HEK293 (cell line): ENCODE results near the gene RRP7A.

Source experiments
- CTCF ChIA-PET: fragments of 350-600 bp; formaldehyde crosslinking; extraction: SDS; loops from one replicate; lab custom pipeline; 2021; ENCODE audit warnings: antibody characterized with exemption; lab: Yijun Ruan, JAX
- POLR2A ChIA-PET: fragments of 300-600 bp; formaldehyde crosslinking; extraction: SDS; loops from one replicate; lab custom pipeline; 2020; ENCODE audit warnings: antibody characterized with exemption, inconsistent platforms; lab: Yijun Ruan, JAX
- H3K27ac ChIP-seq: fragments of 200-500 bp; sonication (Bioruptor generic); 2 replicates; pipeline ENCODE4 v1.5.1; 2014; ENCODE audit warnings: low read depth, low read length, control low read depth, inconsistent platforms; ENCODE audit errors: extremely low read depth
- H3K36me3 ChIP-seq, 2 experiments: fragments of 200-500 bp in 1 of 2; sonication (Bioruptor generic) in 1 of 2; 1 replicate in 1 of 2; 2 replicates in 1 of 2; pipeline ENCODE4 v1.5.1; 2014 to 2017; ENCODE audit warnings: inconsistent platforms in 2 of 2, low read length in 2 of 2; ENCODE audit not compliant: control insufficient read depth in 2 of 2, insufficient read depth in 1 of 2
- H3K4me1 ChIP-seq: fragments of 200-500 bp; sonication (Bioruptor generic); 2 replicates; pipeline ENCODE4 v1.5.1; 2014; ENCODE audit warnings: mild to moderate bottlenecking, low read length, inconsistent platforms; ENCODE audit not compliant: control insufficient read depth, insufficient read depth
- H3K4me3 ChIP-seq: 2 replicates; pipeline ENCODE4 v1.5.1; 2011; ENCODE audit warnings: low read depth, mild to moderate bottlenecking, control low read depth, low read length, moderate library complexity
- H3K9me3 ChIP-seq: fragments of 200-500 bp; sonication (Bioruptor generic); 2 replicates; pipeline ENCODE4 v1.5.1; 2014; ENCODE audit warnings: low read depth, low read length, inconsistent platforms; ENCODE audit not compliant: control insufficient read depth, insufficient read depth
- BCL11B ChIP-seq: fragments of 450-650 bp; formaldehyde crosslinking; IDR thresholded peaks from 2 replicates; pipeline ENCODE4 v1.5.1; 2016; ENCODE audit warnings: low read depth, missing biosample characterization, missing genetic modification characterization
- EGR2 ChIP-seq: fragments of 450-650 bp; formaldehyde crosslinking; IDR thresholded peaks from 2 replicates; pipeline ENCODE4 v1.5.1; 2016; ENCODE audit warnings: low read depth, missing biosample characterization, missing genetic modification characterization
- OVOL3 ChIP-seq: fragments of 450-650 bp; formaldehyde crosslinking; IDR thresholded peaks from 2 replicates; pipeline ENCODE4 v1.5.1; 2016; ENCODE audit warnings: missing biosample characterization, missing genetic modification characterization
- PRDM10 ChIP-seq: fragments of 450-650 bp; formaldehyde crosslinking; IDR thresholded peaks from 2 replicates; pipeline ENCODE4 v1.5.1; 2016; ENCODE audit warnings: missing biosample characterization, missing genetic modification characterization
- RBAK ChIP-seq: fragments of 450-650 bp; formaldehyde crosslinking; IDR thresholded peaks from 2 replicates; pipeline ENCODE4 v1.5.1; 2016; ENCODE audit warnings: missing biosample characterization, missing genetic modification characterization
- SALL2 ChIP-seq: fragments of 450-650 bp; formaldehyde crosslinking; IDR thresholded peaks from 2 replicates; pipeline ENCODE4 v1.5.0; 2017; ENCODE audit warnings: missing biosample characterization, mild to moderate bottlenecking, missing genetic modification characterization, borderline replicate concordance
- SCRT1 ChIP-seq: fragments of 450-650 bp; formaldehyde crosslinking; IDR thresholded peaks from 2 replicates; pipeline ENCODE4 v1.5.1; 2016; ENCODE audit warnings: missing biosample characterization, missing genetic modification characterization, borderline replicate concordance
- SCRT2 ChIP-seq: fragments of 450-650 bp; formaldehyde crosslinking; IDR thresholded peaks from 2 replicates; pipeline ENCODE4 v1.5.1; 2016; ENCODE audit warnings: missing biosample characterization, missing genetic modification characterization
- ZFHX2 ChIP-seq: fragments of 450-650 bp; formaldehyde crosslinking; conservative IDR thresholded peaks from 2 replicates; pipeline ENCODE4 v1.5.1; 2016; ENCODE audit warnings: missing biosample characterization, missing genetic modification characterization
- ZFP41 ChIP-seq: fragments of 450-650 bp; formaldehyde crosslinking; IDR thresholded peaks from 2 replicates; pipeline ENCODE4 v1.5.1; 2016; ENCODE audit warnings: missing biosample characterization, missing genetic modification characterization, borderline replicate concordance
- ZNF133 ChIP-seq: fragments of 450-650 bp; formaldehyde crosslinking; IDR thresholded peaks from 2 replicates; pipeline ENCODE4 v1.5.1; 2016; ENCODE audit warnings: missing biosample characterization, missing genetic modification characterization
- ZNF148 ChIP-seq: fragments of 450-650 bp; formaldehyde crosslinking; IDR thresholded peaks from 2 replicates; pipeline ENCODE4 v1.5.0; 2017; ENCODE audit warnings: missing biosample characterization, missing genetic modification characterization, borderline replicate concordance
- ZNF221 ChIP-seq: fragments of 450-650 bp; formaldehyde crosslinking; IDR thresholded peaks from 2 replicates; pipeline ENCODE4 v1.5.1; 2017; ENCODE audit warnings: missing biosample characterization, missing genetic modification characterization, borderline replicate concordance
- ZNF280C ChIP-seq: fragments of 450-650 bp; formaldehyde crosslinking; IDR thresholded peaks from 2 replicates; pipeline ENCODE4 v1.5.1; 2016; ENCODE audit warnings: missing biosample characterization, missing genetic modification characterization
- ZNF280D ChIP-seq: fragments of 450-650 bp; formaldehyde crosslinking; IDR thresholded peaks from 2 replicates; pipeline ENCODE4 v1.5.1; 2016; ENCODE audit warnings: missing biosample characterization, missing genetic modification characterization
- ZNF366 ChIP-seq: fragments of 450-650 bp; formaldehyde crosslinking; conservative IDR thresholded peaks from 2 replicates; pipeline ENCODE4 v1.5.1; 2016; ENCODE audit warnings: missing biosample characterization, missing genetic modification characterization
- ZNF501 ChIP-seq: fragments of 450-650 bp; formaldehyde crosslinking; IDR thresholded peaks from 2 replicates; pipeline ENCODE4 v1.5.1; 2016; ENCODE audit warnings: missing biosample characterization, missing genetic modification characterization
- ZNF626 ChIP-seq: fragments of 450-650 bp; sonication (Bioruptor Pico); formaldehyde crosslinking; IDR thresholded peaks from 2 replicates; pipeline ENCODE4 v1.5.1; 2018; ENCODE audit warnings: missing biosample characterization, missing genetic modification characterization, inconsistent platforms
- ZNF776 ChIP-seq: fragments of 450-650 bp; formaldehyde crosslinking; IDR thresholded peaks from 2 replicates; pipeline ENCODE4 v1.5.0; 2017; ENCODE audit warnings: missing biosample characterization, missing genetic modification characterization, borderline replicate concordance
- ZNF791 ChIP-seq: fragments of 450-650 bp; formaldehyde crosslinking; IDR thresholded peaks from 2 replicates; pipeline ENCODE4 v1.5.1; 2016; ENCODE audit warnings: missing biosample characterization, missing genetic modification characterization

The RRP7A gene

GRCh38 chr22:42472671-42473070, 46.9 kb downstream of the RRP7A start (continued):
- no peak for TF ChIP-seq ZFP41 (tag by site-specific recombination)
- TF ChIP-seq RBAK (tag by site-specific recombination) = no peak
- no peak for TF ChIP-seq OVOL3 (tag by site-specific recombination)
- TF ChIP-seq ZNF626 (tag by site-specific recombination) = no peak
- TF ChIP-seq ZNF501 (tag by site-specific recombination) = no peak

- H3K9me3 ChIP-seq = no peaks in the 10 kb centered on the region
- H3K4me3 ChIP-seq = no peak overlapping the region
- H3K36me3 ChIP-seq = no peaks in the 10 kb centered on the region
- no peaks in the 10 kb centered on the region for H3K4me1 ChIP-seq
- ChIA-PET POLR2A (no interaction called here), CTCF (interaction anchor here (0.6 to 2.9 kb wide), 4 partner anchors 11 to 302 kb away, joined by 4 to 21 read pairs (median 6); no protein-coding TSS in a partner anchor)
- no peak overlapping the region for H3K27ac ChIP-seq
- TF ChIP-seq SALL2 (tag by site-specific recombination) (peak; percentile 49; the same call in 1 of the 2 replicates), ZNF148 (tag by site-specific recombination) (0 out of 2 replicates have a peak, but pooled peaks have one; percentile 27), ZNF791 (tag by site-specific recombination) (no peak), EGR2 (tag by site-specific recombination) (peak; percentile 100), ZNF366 (tag by site-specific recombination) (peak; percentile 79), BCL11B (tag by site-specific recombination) (no peak), ZFHX2 (peak; percentile 99), ZNF133 (tag by site-specific recombination) (no peak), PRDM10 (no peak), SCRT1 (tag by site-specific recombination) (no peak), ZNF776 (tag by site-specific recombination) (0 out of 2 replicates have a peak, but pooled peaks have one; percentile 18)
These were observed 48.2 kb downstream of the RRP7A start for GRCh38 chr22:42471441-42471840.

- CTCF ChIA-PET = interaction anchor here (0.8 to 1.5 kb wide), 5 partner anchors 8 to 33 kb away, joined by 3 to 6 read pairs (median 3); no protein-coding TSS in a partner anchor
- TF ChIP-seq ZNF280C (tag by site-specific recombination) (no peak), SCRT2 (tag by site-specific recombination) (no peak), ZNF280D (no peak), ZNF221 (tag by site-specific recombination) (no peak)
- Histone ChIP-seq H3K4me3 (no peak overlapping the region), H3K4me1 (no peaks in the 10 kb centered on the region), H3K36me3 (no peaks in the 10 kb centered on the region), H3K27ac (no peak overlapping the region), H3K9me3 (no peaks in the 10 kb centered on the region)
- POLR2A ChIA-PET = no interaction called here
These were observed 49.1 kb downstream of the RRP7A start for GRCh38 chr22:42470366-42471082.
